ENCODE results near the gene SDHB.

The SDHB gene

GRCh38 chr1:17031436-17031835 lies 22.4 kb downstream of the SDHB start:
- peaks cover 0 to 20% (median 13%) of the 10 kb centered on the region in 5 donors for H3K4me1 ChIP-seq (ENCODE audit: control insufficient read depth in 5 of 5, insufficient read depth in 5 of 5, low read length in 5 of 5)
- no peak overlapping the region for H3K4me3 ChIP-seq (ENCODE audit: low read depth in 1 of 5, low read length in 5 of 5)
- H3K27me3 ChIP-seq (ENCODE audit: control insufficient read depth in 5 of 5, insufficient read depth in 4 of 5, low read length in 5 of 5) = no peaks in the 10 kb centered on the region
- no peak overlapping the region for H3K27ac ChIP-seq (ENCODE audit: low read depth, low read length)
- no peak overlapping the region for H3K9ac ChIP-seq (ENCODE audit: low read length in 5 of 5)
- peaks cover 11 to 57% (median 42%) of the 10 kb centered on the region in 5 donors for H3K36me3 ChIP-seq (ENCODE audit: control insufficient read depth in 5 of 5, insufficient read depth in 5 of 5, low read length in 5 of 5)
- H3K9me3 ChIP-seq (ENCODE audit: control insufficient read depth in 5 of 5, low read length in 5 of 5) = no peaks in the 10 kb centered on the region

- Histone ChIP-seq H3K27me3 (ENCODE audit: control insufficient read depth in 5 of 5, insufficient read depth in 4 of 5, low read length in 5 of 5) (no peaks in the 10 kb centered on the region), H3K36me3 (ENCODE audit: control insufficient read depth in 5 of 5, insufficient read depth in 5 of 5, low read length in 5 of 5) (peaks cover 14 to 68% (median 48%) of the 10 kb centered on the region in 5 donors), H3K9me3 (ENCODE audit: control insufficient read depth in 5 of 5, low read length in 5 of 5) (no peaks in the 10 kb centered on the region), H3K27ac (ENCODE audit: low read depth, low read length) (no peak overlapping the region), H3K4me3 (ENCODE audit: low read depth in 1 of 5, low read length in 5 of 5) (no peak overlapping the region), H3K4me1 (ENCODE audit: control insufficient read depth in 5 of 5, insufficient read depth in 5 of 5, low read length in 5 of 5) (peaks cover 0 to 20% (median 13%) of the 10 kb centered on the region in 5 donors), H3K9ac (ENCODE audit: low read length in 5 of 5) (no peak overlapping the region)
These were observed 23.6 kb downstream of the SDHB start for GRCh38 chr1:17030206-17030605.

- no peaks in the 10 kb centered on the region for H3K27me3 ChIP-seq (ENCODE audit: control insufficient read depth in 5 of 5, insufficient read depth in 4 of 5, low read length in 5 of 5)
- no peak overlapping the region for H3K27ac ChIP-seq (ENCODE audit: low read depth, low read length)
- peaks cover 14 to 79% (median 60%) of the 10 kb centered on the region in 5 donors for H3K36me3 ChIP-seq (ENCODE audit: control insufficient read depth in 5 of 5, insufficient read depth in 5 of 5, low read length in 5 of 5)
- H3K4me3 ChIP-seq (ENCODE audit: low read depth in 1 of 5, low read length in 5 of 5) = no peak overlapping the region
- no peak overlapping the region for H3K9ac ChIP-seq (ENCODE audit: low read length in 5 of 5)
- H3K9me3 ChIP-seq (ENCODE audit: control insufficient read depth in 5 of 5, low read length in 5 of 5) = no peaks in the 10 kb centered on the region
- H3K4me1 ChIP-seq (ENCODE audit: control insufficient read depth in 5 of 5, insufficient read depth in 5 of 5, low read length in 5 of 5) = peaks cover 0 to 20% (median 13%) of the 10 kb centered on the region in 5 donors
These were observed 25.1 kb downstream of the SDHB start for GRCh38 chr1:17028662-17029188.

- Histone ChIP-seq H3K9ac (ENCODE audit: low read length in 5 of 5) (no peak overlapping the region), H3K4me3 (ENCODE audit: low read depth in 1 of 5, low read length in 5 of 5) (no peak overlapping the region), H3K36me3 (ENCODE audit: control insufficient read depth in 5 of 5, insufficient read depth in 5 of 5, low read length in 5 of 5) (peaks cover 15 to 81% (median 62%) of the 10 kb centered on the region in 5 donors), H3K27me3 (ENCODE audit: control insufficient read depth in 5 of 5, insufficient read depth in 4 of 5, low read length in 5 of 5) (no peaks in the 10 kb centered on the region), H3K9me3 (ENCODE audit: control insufficient read depth in 5 of 5, low read length in 5 of 5) (no peaks in the 10 kb centered on the region), H3K27ac (ENCODE audit: low read depth, low read length) (no peak overlapping the region), H3K4me1 (ENCODE audit: control insufficient read depth in 5 of 5, insufficient read depth in 5 of 5, low read length in 5 of 5) (peaks cover 0 to 20% (median 15%) of the 10 kb centered on the region in 5 donors)
These were observed 25.9 kb downstream of the SDHB start for GRCh38 chr1:17027900-17028299.

GRCh38 chr1:17027403-17027802 lies 26.4 kb downstream of the SDHB start:
- Histone ChIP-seq H3K4me1 (ENCODE audit: control insufficient read depth in 5 of 5, insufficient read depth in 5 of 5, low read length in 5 of 5) (peaks cover 0 to 20% (median 15%) of the 10 kb centered on the region in 5 donors), H3K9me3 (ENCODE audit: control insufficient read depth in 5 of 5, low read length in 5 of 5) (no peaks in the 10 kb centered on the region), H3K36me3 (ENCODE audit: control insufficient read depth in 5 of 5, insufficient read depth in 5 of 5, low read length in 5 of 5) (peaks cover 16 to 81% (median 62%) of the 10 kb centered on the region in 5 donors), H3K27me3 (ENCODE audit: control insufficient read depth in 5 of 5, insufficient read depth in 4 of 5, low read length in 5 of 5) (no peaks in the 10 kb centered on the region), H3K27ac (ENCODE audit: low read depth, low read length) (no peak overlapping the region), H3K9ac (ENCODE audit: low read length in 5 of 5) (no peak overlapping the region), H3K4me3 (ENCODE audit: low read depth in 1 of 5, low read length in 5 of 5) (no peak overlapping the region)

- no peak overlapping the region for H3K4me3 ChIP-seq (ENCODE audit: low read depth in 1 of 5, low read length in 5 of 5)
- H3K4me1 ChIP-seq (ENCODE audit: control insufficient read depth in 5 of 5, insufficient read depth in 5 of 5, low read length in 5 of 5) = peaks cover 0 to 20% (median 15%) of the 10 kb centered on the region in 5 donors
- no peak overlapping the region for H3K27ac ChIP-seq (ENCODE audit: low read depth, low read length)
- no peak overlapping the region for H3K9ac ChIP-seq (ENCODE audit: low read length in 5 of 5)
- no peaks in the 10 kb centered on the region for H3K27me3 ChIP-seq (ENCODE audit: control insufficient read depth in 5 of 5, insufficient read depth in 4 of 5, low read length in 5 of 5)
- H3K9me3 ChIP-seq (ENCODE audit: control insufficient read depth in 5 of 5, low read length in 5 of 5) = no peaks in the 10 kb centered on the region
- peaks cover 18 to 92% (median 80%) of the 10 kb centered on the region in 5 donors for H3K36me3 ChIP-seq (ENCODE audit: control insufficient read depth in 5 of 5, insufficient read depth in 5 of 5, low read length in 5 of 5)
These were observed 29.1 kb downstream of the SDHB start for GRCh38 chr1:17024721-17025120.

GRCh38 chr1:17023573-17023972 lies 30.3 kb downstream of the SDHB start:
- H3K9me3 ChIP-seq (ENCODE audit: control insufficient read depth in 5 of 5, low read length in 5 of 5) = no peaks in the 10 kb centered on the region
- H3K27ac ChIP-seq (ENCODE audit: low read depth, low read length) = no peak overlapping the region
- H3K36me3 ChIP-seq (ENCODE audit: control insufficient read depth in 5 of 5, insufficient read depth in 5 of 5, low read length in 5 of 5) = peaks cover 27 to 98% (median 86%) of the 10 kb centered on the region in 5 donors
- H3K4me1 ChIP-seq (ENCODE audit: control insufficient read depth in 5 of 5, insufficient read depth in 5 of 5, low read length in 5 of 5) = peaks cover 0 to 15% (median 14%) of the 10 kb centered on the region in 5 donors
- no peaks in the 10 kb centered on the region for H3K27me3 ChIP-seq (ENCODE audit: control insufficient read depth in 5 of 5, insufficient read depth in 4 of 5, low read length in 5 of 5)
- no peak overlapping the region for H3K9ac ChIP-seq (ENCODE audit: low read length in 5 of 5)
- H3K4me3 ChIP-seq (ENCODE audit: low read depth in 1 of 5, low read length in 5 of 5) = no peak overlapping the region

- H3K9me3 ChIP-seq (ENCODE audit: control insufficient read depth in 5 of 5, low read length in 5 of 5) = no peaks in the 10 kb centered on the region
- H3K9ac ChIP-seq (ENCODE audit: low read length in 5 of 5) = no peak overlapping the region
- H3K4me1 ChIP-seq (ENCODE audit: control insufficient read depth in 5 of 5, insufficient read depth in 5 of 5, low read length in 5 of 5) = peaks cover 0 to 13% (median 10%) of the 10 kb centered on the region in 5 donors
- no peak overlapping the region for H3K4me3 ChIP-seq (ENCODE audit: low read depth in 1 of 5, low read length in 5 of 5)
- no peaks in the 10 kb centered on the region for H3K27me3 ChIP-seq (ENCODE audit: control insufficient read depth in 5 of 5, insufficient read depth in 4 of 5, low read length in 5 of 5)
- H3K27ac ChIP-seq (ENCODE audit: low read depth, low read length) = no peak overlapping the region
- H3K36me3 ChIP-seq (ENCODE audit: control insufficient read depth in 5 of 5, insufficient read depth in 5 of 5, low read length in 5 of 5) = peaks cover 27 to 98% (median 86%) of the 10 kb centered on the region in 5 donors
These were observed 30.7 kb downstream of the SDHB start for GRCh38 chr1:17023102-17023501.

- Histone ChIP-seq H3K36me3 (ENCODE audit: control insufficient read depth in 5 of 5, insufficient read depth in 5 of 5, low read length in 5 of 5) (peaks cover 22 to 94% (median 81%) of the 10 kb centered on the region in 5 donors), H3K9me3 (ENCODE audit: control insufficient read depth in 5 of 5, low read length in 5 of 5) (no peaks in the 10 kb centered on the region), H3K4me1 (ENCODE audit: control insufficient read depth in 5 of 5, insufficient read depth in 5 of 5, low read length in 5 of 5) (peaks cover 0 to 2% (median 0%) of the 10 kb centered on the region in 5 donors), H3K4me3 (ENCODE audit: low read depth in 1 of 5, low read length in 5 of 5) (no peak overlapping the region), H3K27ac (ENCODE audit: low read depth, low read length) (no peak overlapping the region), H3K9ac (ENCODE audit: low read length in 5 of 5) (no peak overlapping the region), H3K27me3 (ENCODE audit: control insufficient read depth in 5 of 5, insufficient read depth in 4 of 5, low read length in 5 of 5) (no peaks in the 10 kb centered on the region)
These were observed 31.9 kb downstream of the SDHB start for GRCh38 chr1:17021896-17022295.

- H3K4me1 ChIP-seq (ENCODE audit: control insufficient read depth in 5 of 5, insufficient read depth in 5 of 5, low read length in 5 of 5) = peaks cover 1 to 12% (median 8%) of the 10 kb centered on the region in 5 donors
- no peak overlapping the region for H3K4me3 ChIP-seq (ENCODE audit: low read depth in 1 of 5, low read length in 5 of 5)
- peaks cover 18 to 81% (median 70%) of the 10 kb centered on the region in 5 donors for H3K36me3 ChIP-seq (ENCODE audit: control insufficient read depth in 5 of 5, insufficient read depth in 5 of 5, low read length in 5 of 5)
- no peaks in the 10 kb centered on the region for H3K9me3 ChIP-seq (ENCODE audit: control insufficient read depth in 5 of 5, low read length in 5 of 5)
- no peaks in the 10 kb centered on the region for H3K27me3 ChIP-seq (ENCODE audit: control insufficient read depth in 5 of 5, insufficient read depth in 4 of 5, low read length in 5 of 5)
- no peak overlapping the region for H3K27ac ChIP-seq (ENCODE audit: low read depth, low read length)
- H3K9ac ChIP-seq (ENCODE audit: low read length in 5 of 5) = no peak overlapping the region
These were observed 33.3 kb downstream of the SDHB start for GRCh38 chr1:17020502-17020901.

Measured in subcutaneous abdominal adipose tissue (tissue), 5 donors.